ENCODE measurements around the gene RAB8B. TPM values are rescaled to one million over a fixed set of nuclear protein-coding genes. Genes with fewer than 3 reads are reported as not detected.

Gene RAB8B
- total RNA-seq, 1 donor from 2014 or later = 46.8 TPM

- no peak for DNase-seq (ENCODE audit: low spot score)
These were observed 117.2 kb downstream of the RAB8B start for GRCh38 chr15:63306492-63307073.

GRCh38 chr15:63308491-63308890 is 119.1 kb downstream of the RAB8B start:
- no peak for DNase-seq (ENCODE audit: low spot score)

DNA sequence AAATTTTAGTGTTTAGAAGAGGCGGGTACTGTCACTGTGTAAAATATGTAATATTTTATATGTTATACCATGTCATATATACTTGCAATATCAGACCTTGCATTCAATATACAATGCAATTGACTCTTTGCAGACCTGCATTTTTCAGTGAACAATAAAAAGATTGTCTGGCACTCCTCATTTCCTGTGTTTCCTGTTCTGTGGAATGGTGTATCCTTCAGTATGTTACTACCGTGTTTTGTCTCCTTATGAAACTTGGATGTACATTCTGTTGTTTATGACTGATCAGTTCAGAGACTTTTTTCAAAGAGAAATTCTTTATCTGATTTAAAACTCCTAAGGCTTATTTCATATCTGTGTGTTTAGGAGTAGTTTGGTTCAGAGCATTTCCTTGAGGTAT is 119.5 kb downstream of the RAB8B start:
- DNase-seq (ENCODE audit: low spot score) = no peak

GRCh38 chr15:63310646-63311045 is 121.2 kb downstream of the RAB8B start:
- no peak for DNase-seq (ENCODE audit: low spot score)

DNA sequence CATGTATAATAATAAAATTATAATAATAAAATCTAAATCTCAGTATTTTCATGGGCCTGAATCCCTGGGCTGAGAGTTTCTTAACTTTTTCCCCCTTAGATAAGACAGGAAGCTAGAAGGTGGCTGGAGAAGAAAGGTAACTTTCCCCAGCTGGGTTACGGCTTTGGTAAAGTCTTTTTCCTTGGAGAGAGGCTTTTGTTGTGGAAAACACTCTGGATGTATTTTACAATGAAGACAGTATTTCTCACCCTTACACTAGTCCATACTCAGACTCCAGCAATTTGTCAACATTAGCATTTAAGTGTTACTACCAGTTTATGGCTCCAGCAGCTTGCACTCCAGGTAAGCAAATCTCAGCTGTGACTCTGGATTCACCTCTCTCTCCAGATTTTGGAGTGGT is 122.9 kb downstream of the RAB8B start:
- no peak for DNase-seq (ENCODE audit: low spot score)

DNA sequence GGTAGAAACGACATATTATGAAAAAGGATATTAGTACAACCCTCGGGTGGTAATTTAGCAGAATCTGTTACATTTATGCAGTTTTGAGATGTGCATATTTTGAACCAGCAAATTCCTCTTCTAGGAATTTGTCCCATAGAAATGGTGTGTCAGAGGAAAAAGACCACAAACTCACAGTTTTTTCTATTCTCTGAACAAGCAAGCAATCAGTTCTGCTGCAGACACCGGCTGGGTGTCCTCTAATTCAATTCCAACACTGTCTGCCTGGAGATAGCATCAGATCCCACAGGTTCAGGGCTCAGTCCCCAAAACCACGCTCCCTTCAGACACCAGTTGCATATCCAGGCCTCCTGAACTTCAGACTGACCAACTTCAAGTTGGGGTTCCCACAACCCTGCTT is 124.4 kb downstream of the RAB8B start:
- DNase-seq (ENCODE audit: low spot score) = no peak

- no peak for DNase-seq (ENCODE audit: low spot score)
These were observed 125.0 kb downstream of the RAB8B start for GRCh38 chr15:63314409-63314808.

Other genes with a start within 250 kb of the RAB8B start
- gene TPM1, start 146.9 kb upstream of the RAB8B start, total RNA-seq = 154 TPM
- 30.1 TPM for gene LACTB, start 67.7 kb upstream of the RAB8B start, total RNA-seq
- 158 TPM for gene RPS27L, start 32.1 kb upstream of the RAB8B start, total RNA-seq
- 25.0 TPM for gene APH1B, start 88.0 kb downstream of the RAB8B start, total RNA-seq
- 3.1 TPM for gene CA12, start 192.2 kb downstream of the RAB8B start, total RNA-seq